Chondrocyte (in vitro differentiated cells): ENCODE measurements around the gene GNA12. TPM values are rescaled to one million over a fixed set of nuclear protein-coding genes. Genes with fewer than 3 reads are reported as not detected.

Experiments
- DNase-seq: peaks from one replicate; pipeline ENCODE4 v3.0.0; 2021; ENCODE audit warnings: mixed read lengths, low spot score
- H3K27ac Mint-ChIP-seq: one replicate; pipeline ENCODE4 v1.8.0; 2021; ENCODE audit warnings: mild to moderate bottlenecking, moderate library complexity, mixed read lengths; ENCODE audit not compliant: unreplicated experiment
- H3K27me3 Mint-ChIP-seq: 2 replicates; pipeline ENCODE4 v1.8.0; 2021; ENCODE audit warnings: low read depth, mixed read lengths
- H3K36me3 Mint-ChIP-seq: 2 replicates; pipeline ENCODE4 v1.8.0; 2021; ENCODE audit warnings: low read depth, mixed read lengths
- H3K4me1 Mint-ChIP-seq: 2 replicates; pipeline ENCODE4 v1.8.0; 2021; ENCODE audit warnings: low read depth, mild to moderate bottlenecking, mixed read lengths
- H3K4me3 Mint-ChIP-seq: one replicate; pipeline ENCODE4 v1.8.0; 2021; ENCODE audit warnings: mild to moderate bottlenecking, moderate library complexity, mixed read lengths; ENCODE audit not compliant: unreplicated experiment
- H3K9me3 Mint-ChIP-seq: 2 replicates; pipeline ENCODE4 v1.8.0; 2021; ENCODE audit warnings: low read depth, mixed read lengths
- total RNA-seq: library from RNA; stranded (reverse); gene quantifications from 3 replicates; pipeline ENCODE4 v1.2.1, GENCODE V29; 2021
- TF ChIP-seq, protein P1 (sequence below): fragments of 200-600 bp; sonication (generic); IDR thresholded peaks from 2 replicates; pipeline ENCODE4 v1.5.0; 2021; ENCODE audit warnings: antibody characterized with exemption, mild to moderate bottlenecking, moderate library complexity

GNA12 gene
- total RNA-seq, 1 donor from 2014 or later: 111 TPM

DNA sequence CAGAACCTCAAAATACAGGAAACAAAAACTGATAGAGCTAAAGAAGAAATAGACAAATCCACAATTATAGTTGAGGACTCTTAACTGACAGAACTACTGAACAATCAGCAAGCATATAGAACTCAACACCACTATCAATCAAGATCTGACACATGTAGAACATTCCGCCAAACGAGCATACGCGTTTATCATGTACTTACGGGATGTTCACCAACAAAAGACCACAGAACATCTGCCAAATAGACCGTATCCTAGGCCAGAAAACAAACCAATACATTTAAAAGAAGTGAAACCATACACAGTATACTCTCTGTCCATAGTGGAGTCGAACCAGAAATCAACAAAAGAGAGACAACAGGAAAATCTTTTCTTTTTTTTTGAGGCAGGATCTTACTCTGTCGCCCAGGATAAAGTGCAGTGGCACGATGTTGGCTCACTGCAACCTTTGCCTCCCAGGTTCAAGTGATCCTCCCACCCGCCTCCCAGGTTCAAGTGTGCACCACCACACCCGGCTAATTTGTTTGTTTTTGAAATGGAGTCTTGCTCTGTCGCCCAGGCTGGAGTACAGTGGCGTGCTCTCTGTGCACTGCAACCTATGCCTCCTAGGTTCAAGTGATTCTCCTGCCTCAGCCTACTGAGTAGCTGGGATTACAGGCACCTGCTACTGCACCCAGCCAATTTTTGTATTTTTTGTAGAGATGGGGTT, 5.1 kb downstream of the GNA12 start:
- TF ChIP-seq, protein P1, sequence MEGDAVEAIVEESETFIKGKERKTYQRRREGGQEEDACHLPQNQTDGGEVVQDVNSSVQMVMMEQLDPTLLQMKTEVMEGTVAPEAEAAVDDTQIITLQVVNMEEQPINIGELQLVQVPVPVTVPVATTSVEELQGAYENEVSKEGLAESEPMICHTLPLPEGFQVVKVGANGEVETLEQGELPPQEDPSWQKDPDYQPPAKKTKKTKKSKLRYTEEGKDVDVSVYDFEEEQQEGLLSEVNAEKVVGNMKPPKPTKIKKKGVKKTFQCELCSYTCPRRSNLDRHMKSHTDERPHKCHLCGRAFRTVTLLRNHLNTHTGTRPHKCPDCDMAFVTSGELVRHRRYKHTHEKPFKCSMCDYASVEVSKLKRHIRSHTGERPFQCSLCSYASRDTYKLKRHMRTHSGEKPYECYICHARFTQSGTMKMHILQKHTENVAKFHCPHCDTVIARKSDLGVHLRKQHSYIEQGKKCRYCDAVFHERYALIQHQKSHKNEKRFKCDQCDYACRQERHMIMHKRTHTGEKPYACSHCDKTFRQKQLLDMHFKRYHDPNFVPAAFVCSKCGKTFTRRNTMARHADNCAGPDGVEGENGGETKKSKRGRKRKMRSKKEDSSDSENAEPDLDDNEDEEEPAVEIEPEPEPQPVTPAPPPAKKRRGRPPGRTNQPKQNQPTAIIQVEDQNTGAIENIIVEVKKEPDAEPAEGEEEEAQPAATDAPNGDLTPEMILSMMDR: no peak
- DNase-seq: no peak
- Mint-ChIP-seq H3K9me3 (peaks cover 3% of the 10 kb centered on the region), H3K27ac (peak overlapping the region; percentile 88), H3K36me3 (peaks cover 11% of the 10 kb centered on the region), H3K27me3 (no peaks in the 10 kb centered on the region), H3K4me3 (no peak overlapping the region), H3K4me1 (peaks cover 75% of the 10 kb centered on the region)

DNA sequence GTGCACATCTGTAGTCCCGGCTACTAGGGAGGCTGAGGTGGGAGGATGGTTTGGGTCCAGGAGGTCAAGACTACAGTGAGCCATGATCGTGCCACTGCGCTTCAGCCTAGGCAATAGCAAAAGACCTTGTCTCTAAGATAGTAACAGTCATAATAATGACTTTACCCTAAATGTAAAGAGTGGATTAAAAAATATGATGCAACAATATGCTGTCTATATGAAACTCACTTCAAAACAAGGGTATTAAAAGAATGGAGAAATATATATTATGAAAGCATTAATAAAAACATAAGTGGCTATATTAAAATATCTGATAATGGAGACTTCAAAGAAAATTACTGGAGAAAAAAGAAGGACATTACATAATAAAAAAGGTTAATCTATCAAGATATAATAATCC, 5.7 kb downstream of the GNA12 start:
- Mint-ChIP-seq H3K4me1 (peaks cover 75% of the 10 kb centered on the region), H3K27ac (peak overlapping the region; percentile 88)

DNA sequence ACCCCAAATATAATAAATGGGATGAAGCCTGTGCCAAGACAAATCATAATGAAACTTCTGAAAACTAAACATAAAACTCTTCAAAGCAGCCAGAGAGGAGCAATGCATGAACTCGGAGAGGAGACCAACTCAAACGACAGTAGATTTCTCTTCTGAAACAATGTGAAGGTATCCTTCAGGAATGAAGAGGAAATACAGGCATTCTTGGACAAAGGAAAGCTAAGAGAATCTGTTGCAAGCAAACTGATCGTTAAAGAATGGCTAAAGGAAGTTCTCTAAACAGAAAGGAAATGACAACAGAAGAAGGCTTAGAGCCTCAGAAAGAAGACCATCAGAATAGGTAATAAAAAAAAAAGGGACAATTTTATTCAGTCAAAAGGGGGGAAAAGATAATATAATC, 6.6 kb downstream of the GNA12 start:
- Mint-ChIP-seq H3K36me3 (peaks cover 11% of the 10 kb centered on the region), H3K4me3 (peak overlapping the region; percentile 35), H3K27me3 (no peaks in the 10 kb centered on the region), H3K9me3 (peaks cover 3% of the 10 kb centered on the region), H3K4me1 (peaks cover 72% of the 10 kb centered on the region), H3K27ac (peak overlapping the region; percentile 88)
- no peak for DNase-seq
- TF ChIP-seq, protein P1: no peak

More for the DNA sequence above, 5.7 kb downstream of the GNA12 start:
- Mint-ChIP-seq H3K27me3 (no peaks in the 10 kb centered on the region), H3K4me3 (no peak overlapping the region), H3K36me3 (peaks cover 11% of the 10 kb centered on the region), H3K9me3 (peaks cover 3% of the 10 kb centered on the region)
- DNase-seq: no peak
- TF ChIP-seq, protein P1: no peak

DNA sequence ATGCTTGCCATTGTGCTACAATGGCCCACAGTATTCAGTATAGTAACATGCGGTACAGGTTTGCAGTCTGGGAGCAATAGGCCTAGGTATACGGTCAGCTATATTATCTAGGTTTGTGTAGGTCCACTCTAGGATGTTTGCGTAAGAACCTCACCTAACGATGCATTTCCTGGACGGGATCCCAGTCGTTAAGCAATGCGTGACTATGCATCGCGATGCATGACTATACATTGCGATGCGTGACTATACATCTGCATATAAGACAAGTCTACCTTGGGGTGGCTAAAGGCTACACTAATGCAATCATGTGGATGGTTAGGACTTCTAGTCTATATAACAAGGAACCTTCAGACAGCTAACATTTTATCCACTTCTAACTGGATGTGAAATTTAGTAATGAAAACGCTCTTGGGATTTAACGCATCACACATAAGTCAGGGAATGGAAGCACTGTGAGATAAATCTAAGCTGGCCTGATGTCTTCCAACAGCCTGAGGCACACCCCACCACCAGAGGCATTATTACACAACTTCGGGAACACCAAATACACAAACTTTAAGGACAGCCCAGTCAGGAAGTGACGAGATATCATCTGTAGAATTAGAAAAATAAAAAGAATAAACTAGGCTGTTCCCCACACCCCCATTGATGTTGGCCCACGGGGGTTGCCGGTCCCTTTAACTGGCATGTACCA, 9.2 kb downstream of the GNA12 start:
- TF ChIP-seq, protein P1: no peak
- no peak for DNase-seq
- peaks cover 3% of the 10 kb centered on the region for H3K9me3 Mint-ChIP-seq
- H3K36me3 Mint-ChIP-seq: peaks cover 10% of the 10 kb centered on the region
- peaks cover 62% of the 10 kb centered on the region for H3K4me1 Mint-ChIP-seq
- no peak overlapping the region for H3K27ac Mint-ChIP-seq
- H3K27me3 Mint-ChIP-seq: no peaks in the 10 kb centered on the region
- H3K4me3 Mint-ChIP-seq: no peak overlapping the region

DNA sequence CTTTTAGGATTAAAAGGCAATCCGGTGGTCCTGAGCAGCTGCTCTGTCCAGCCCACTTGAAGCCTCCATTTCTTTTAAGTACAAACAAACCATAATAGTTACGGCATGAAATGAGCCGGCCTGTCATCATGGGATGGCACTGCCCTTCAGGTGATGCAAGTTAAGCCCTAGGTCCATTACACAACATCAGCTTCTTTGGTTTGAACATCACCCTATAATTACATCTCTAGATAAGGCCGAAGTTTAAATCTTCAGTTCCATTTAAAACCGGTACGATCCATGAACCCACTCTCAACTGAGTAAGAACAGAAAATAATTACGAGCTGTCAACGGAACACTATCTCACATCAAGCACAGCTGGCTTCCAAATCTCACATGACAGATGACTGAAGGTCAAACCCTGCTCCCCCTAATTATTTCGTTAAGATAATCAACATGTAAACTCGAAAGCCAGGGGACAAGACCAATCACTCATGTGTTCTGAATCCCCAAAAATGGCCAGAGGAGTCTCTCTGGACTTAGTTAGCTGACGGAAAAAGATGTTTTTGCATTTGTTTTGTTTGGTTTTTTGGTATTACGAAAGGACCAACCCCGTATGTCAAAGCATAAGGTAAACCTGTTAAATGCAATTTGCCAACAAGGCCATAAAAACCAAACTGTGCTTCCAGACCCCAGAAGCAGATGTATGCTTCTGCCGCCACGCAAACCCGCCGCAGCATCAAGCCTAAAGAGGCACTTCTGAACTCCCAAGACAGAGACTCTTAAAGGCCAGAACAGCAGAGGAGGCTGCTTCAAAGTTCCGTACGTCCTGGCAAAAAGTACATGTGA, 10.8 kb downstream of the GNA12 start:
- H3K27me3 Mint-ChIP-seq: no peaks in the 10 kb centered on the region
- peaks cover 60% of the 10 kb centered on the region for H3K4me1 Mint-ChIP-seq
- H3K27ac Mint-ChIP-seq: no peak overlapping the region
- peaks cover 5% of the 10 kb centered on the region for H3K36me3 Mint-ChIP-seq
- no peaks in the 10 kb centered on the region for H3K9me3 Mint-ChIP-seq
- H3K4me3 Mint-ChIP-seq: no peak overlapping the region
- TF ChIP-seq, protein P1: no peak
- DNase-seq: no peak
